NCI-H82 treated with DMSO at 0.1 percent for 48 hours (cell line): Measurements from ENCODE around the gene ANAPC1.
"Not testable (repeated sequence)": the region's sequence is repeated elsewhere in the genome, so short reads cannot be mapped to it uniquely, and the experiment has no call there.

Experiments
- DNase-seq: peaks from one replicate; lab custom pipeline; 2025; ENCODE audit not compliant: unreplicated experiment; lab: John Stamatoyannopoulos, UW

ANAPC1 gene

GRCh38 chr2:111904726-111905474 is 20.9 kb upstream of the ANAPC1 start:
- DNase-seq = no peak

- DNase-seq = no peak
Measured at GRCh38 chr2:111903930-111904439, 20.0 kb upstream of the ANAPC1 start.

GRCh38 chr2:111903516-111903915 is 19.5 kb upstream of the ANAPC1 start:
- no peak for DNase-seq

GRCh38 chr2:111900859-111901258 is 16.9 kb upstream of the ANAPC1 start:
- peak; percentile 12 for DNase-seq

- no peak for DNase-seq
Measured at GRCh38 chr2:111898703-111899514, 14.9 kb upstream of the ANAPC1 start.

GRCh38 chr2:111897924-111898702 is 14.1 kb upstream of the ANAPC1 start, which contains the start of gene MERTK:
TSS of gene MERTK (plus strand) at chr2:111898607. CDS start at chr2:111898736, 129 bp downstream.
- DNase-seq = peak; percentile 67

GRCh38 chr2:111897630-111897923 is 13.6 kb upstream of the ANAPC1 start:
- DNase-seq = no peak

GRCh38 chr2:111896576-111896975 is 12.6 kb upstream of the ANAPC1 start:
- DNase-seq = no peak

- DNase-seq = no peak
Measured at GRCh38 chr2:111896024-111896423, 12.0 kb upstream of the ANAPC1 start.

- DNase-seq = no peak
Measured at GRCh38 chr2:111884592-111884964, 585 bp upstream of the ANAPC1 start.

GRCh38 chr2:111872806-111873205 is 11.2 kb downstream of the ANAPC1 start:
- DNase-seq = not testable (repeated sequence)

GRCh38 chr2:111865124-111865523 is 18.9 kb downstream of the ANAPC1 start:
- not testable (repeated sequence) for DNase-seq

- not testable (repeated sequence) for DNase-seq
Measured at GRCh38 chr2:111860005-111860404, 24.0 kb downstream of the ANAPC1 start.

- not testable (repeated sequence) for DNase-seq
Measured at GRCh38 chr2:111852544-111852943, 31.4 kb downstream of the ANAPC1 start.

- not testable (repeated sequence) for DNase-seq
Measured at GRCh38 chr2:111850646-111851045, 33.3 kb downstream of the ANAPC1 start.

- DNase-seq = not testable (repeated sequence)
Measured at GRCh38 chr2:111839625-111840282, 44.2 kb downstream of the ANAPC1 start.

GRCh38 chr2:111838992-111839391 is 45.0 kb downstream of the ANAPC1 start:
- not testable (repeated sequence) for DNase-seq

- not testable (repeated sequence) for DNase-seq
Measured at GRCh38 chr2:111834221-111834620, 49.8 kb downstream of the ANAPC1 start.

- not testable (repeated sequence) for DNase-seq
Measured at GRCh38 chr2:111830479-111830878, 53.5 kb downstream of the ANAPC1 start.

- DNase-seq = not testable (repeated sequence)
Measured at GRCh38 chr2:111828217-111828766, 55.7 kb downstream of the ANAPC1 start.
